Measurements from ENCODE around the gene RAB6A. TPM values are rescaled to one million over a fixed set of nuclear protein-coding genes. Genes with fewer than 3 reads are reported as not detected.

Gene RAB6A
- total RNA-seq, 1 donor from 2014 or later, result 168 TPM

DNA sequence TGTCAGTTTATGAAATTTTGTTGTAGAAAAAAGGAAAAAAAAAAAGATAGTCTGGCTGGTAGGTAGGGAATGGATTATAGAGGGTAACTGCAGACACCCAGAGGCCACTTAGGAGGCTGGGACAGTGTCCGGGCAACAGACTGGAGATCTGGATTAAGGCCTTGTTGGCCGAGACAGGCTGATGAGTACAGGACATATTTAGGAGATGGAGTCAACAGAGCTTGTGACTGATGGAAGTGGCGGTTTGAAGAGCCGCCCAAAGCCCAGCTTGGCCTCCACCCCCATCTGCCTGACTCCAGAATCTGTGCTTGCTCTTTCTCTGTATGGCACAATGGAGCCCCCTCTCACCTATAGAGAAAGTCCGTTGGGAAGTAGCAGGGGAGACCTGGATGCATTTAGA is 106.9 kb downstream of the RAB6A start:
- no peak for DNase-seq (ENCODE audit: low spot score)

DNA sequence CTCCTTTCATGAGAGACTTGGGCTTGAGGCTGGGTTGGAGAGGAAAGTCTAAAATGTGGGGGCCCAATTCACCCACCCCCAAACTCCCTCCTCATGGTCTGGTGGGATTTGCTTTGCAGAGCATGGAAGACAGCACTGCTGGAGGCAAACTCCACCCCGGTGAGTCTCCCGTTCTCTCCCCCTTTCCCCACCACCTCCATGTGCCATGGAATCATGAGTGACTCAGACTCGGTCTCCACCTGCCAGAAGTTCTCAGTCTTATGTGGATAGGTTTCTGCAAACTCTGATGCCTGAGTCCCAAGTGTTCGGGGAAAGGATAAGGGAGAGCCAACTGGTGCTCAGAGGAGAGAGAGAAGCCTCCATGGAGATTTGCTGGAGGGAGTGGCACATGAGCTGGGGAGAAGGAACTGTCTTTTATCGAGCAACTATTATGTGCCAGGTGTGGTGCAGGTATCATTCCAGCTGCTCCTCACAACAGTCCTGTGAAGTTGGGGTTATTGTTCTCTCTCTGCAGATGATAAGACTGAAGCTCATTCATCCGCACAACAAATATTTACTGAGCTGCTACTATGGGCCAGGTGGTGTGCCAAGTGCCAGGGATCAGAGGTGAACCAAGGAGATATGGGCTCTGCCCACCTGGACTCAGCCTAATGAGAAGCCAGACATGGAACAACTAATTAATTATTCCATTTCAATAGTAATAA is 107.9 kb downstream of the RAB6A start:
- no peak for DNase-seq (ENCODE audit: low spot score)

DNA sequence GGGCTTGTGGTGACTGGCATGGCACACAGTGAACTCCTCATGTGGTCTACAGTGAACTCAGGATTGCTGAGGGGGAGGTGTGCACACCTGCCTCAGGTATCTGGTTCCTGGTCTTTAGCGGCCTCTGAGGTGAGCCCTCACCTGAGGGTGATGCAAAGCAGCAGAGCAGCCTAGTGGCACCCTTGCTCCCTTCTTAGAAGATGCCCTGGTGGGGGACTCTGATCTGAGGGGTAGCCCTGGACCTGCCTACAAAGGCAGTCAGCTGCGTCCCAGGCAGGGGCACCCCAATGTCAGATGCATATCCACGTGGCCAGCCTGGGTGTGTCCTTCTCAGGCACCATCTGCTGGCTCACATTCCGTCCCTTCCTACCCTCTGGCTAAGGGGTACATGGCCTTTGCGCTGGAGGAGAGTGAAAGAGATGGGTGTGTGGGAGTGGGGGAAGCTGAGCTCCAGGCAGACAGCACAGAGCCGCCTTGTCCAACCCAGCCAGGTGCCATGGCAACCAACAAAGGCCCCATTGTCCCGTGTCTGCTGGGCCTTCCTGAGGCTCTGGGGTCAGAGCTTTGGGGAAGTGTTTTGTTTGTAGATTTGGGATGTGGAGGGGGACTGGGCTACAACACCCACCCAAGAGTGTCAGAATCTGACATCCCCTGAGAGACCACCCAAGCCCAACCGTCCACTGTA is 108.7 kb downstream of the RAB6A start:
- DNase-seq (ENCODE audit: low spot score), result peak; percentile 18

DNA sequence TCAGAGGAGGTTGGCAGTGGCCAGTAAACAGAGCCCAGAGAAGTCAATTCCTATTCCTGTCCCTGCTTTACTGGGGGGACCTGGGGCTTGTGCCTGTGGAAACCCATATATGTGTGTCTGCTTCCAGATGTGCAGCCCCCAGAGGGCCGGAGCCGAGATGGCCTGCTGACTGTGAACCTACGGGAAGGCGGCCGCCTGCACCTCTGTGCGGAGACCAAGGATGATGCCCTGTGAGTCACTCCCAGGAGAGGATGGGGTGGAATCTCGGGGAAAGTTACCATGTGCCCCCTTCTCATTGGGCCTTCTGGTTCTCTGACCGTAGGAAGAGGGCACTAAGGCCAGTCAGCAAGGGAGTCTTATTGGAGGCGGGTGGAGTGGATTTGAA is 109.2 kb downstream of the RAB6A start:
- DNase-seq (ENCODE audit: low spot score), result no peak

DNA sequence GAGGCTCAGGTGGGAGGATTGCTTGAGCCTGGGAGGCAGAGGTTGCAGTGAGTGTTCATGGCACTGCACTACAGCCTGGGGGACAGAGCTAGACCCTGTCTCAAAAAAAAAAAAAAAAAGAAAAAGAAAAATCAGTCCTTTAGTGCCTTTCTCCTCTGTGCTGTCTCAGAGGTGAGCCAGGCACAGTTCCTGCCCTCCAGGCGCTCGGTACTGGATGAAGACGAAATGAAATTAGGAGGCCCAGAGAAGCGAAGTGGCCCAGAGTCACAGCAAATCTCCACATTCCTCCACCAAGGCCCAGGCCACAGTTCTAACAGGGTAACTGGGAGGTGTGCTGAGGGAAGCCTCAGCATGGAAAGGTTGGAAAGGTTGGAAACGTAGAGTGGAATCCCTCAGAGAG is 109.6 kb downstream of the RAB6A start:
- no peak for DNase-seq (ENCODE audit: low spot score)

DNA sequence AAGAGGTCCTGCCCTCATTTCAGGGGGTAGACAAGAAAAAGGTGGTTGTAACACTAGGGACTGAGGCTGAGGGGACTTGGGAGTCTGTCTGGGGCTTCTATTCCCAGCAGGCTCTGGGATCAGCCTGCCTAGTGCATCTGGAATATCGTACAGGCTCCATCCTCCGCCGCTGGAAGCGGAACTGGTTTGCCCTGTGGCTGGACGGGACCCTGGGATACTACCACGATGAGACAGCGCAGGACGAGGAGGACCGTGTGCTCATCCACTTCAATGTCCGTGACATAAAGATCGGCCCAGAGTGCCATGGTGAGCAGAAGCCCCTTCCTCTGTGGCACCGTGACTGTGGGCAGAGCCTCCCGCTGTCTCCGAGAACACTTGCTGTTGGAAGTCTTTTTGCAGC is 110.5 kb downstream of the RAB6A start:
- DNase-seq (ENCODE audit: low spot score), result no peak

DNA sequence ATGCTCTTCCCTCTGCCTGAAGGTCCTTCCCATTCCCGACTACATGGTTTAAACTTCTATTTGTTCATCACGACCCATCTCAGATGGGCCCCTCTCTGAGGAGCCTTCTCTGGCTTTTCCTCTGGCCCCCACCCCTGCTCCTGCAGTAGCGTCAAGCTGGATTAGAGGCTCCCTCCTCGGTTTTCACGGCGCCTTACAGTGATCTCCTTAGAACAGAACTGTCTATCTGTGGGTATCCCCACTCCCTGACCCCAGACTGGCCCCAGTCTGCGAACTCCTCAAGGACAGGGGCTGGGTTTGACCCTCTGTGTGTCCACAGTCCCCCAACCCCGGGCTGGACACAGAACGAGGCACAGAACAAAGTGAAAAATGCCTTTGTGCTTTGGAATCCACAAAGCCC is 111.7 kb downstream of the RAB6A start:
- no peak for DNase-seq (ENCODE audit: low spot score)

DNA sequence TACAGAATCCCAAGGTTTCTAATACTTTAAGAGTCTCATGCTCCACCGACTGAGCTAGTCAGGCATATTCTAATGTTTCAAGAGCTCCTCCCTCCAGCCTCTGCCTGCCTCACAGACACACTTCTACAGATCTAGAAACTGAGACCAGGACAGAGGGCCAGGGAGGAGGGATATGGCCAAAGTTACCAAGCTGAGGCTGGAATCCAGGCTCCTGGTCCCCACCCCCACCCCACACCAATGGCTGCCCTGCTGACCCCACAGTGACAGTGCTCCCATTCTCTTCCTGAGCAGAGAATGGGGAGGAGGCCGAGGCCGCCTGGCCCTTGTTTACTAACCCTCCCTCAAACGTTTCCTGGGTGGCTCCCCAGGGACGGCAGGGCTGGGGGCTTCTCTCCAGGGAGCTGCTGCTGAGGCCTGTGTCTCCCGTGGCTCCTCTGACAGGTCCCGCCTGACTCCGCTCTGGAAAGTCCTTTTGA is 112.3 kb downstream of the RAB6A start:
- DNase-seq (ENCODE audit: low spot score), result no peak

DNA sequence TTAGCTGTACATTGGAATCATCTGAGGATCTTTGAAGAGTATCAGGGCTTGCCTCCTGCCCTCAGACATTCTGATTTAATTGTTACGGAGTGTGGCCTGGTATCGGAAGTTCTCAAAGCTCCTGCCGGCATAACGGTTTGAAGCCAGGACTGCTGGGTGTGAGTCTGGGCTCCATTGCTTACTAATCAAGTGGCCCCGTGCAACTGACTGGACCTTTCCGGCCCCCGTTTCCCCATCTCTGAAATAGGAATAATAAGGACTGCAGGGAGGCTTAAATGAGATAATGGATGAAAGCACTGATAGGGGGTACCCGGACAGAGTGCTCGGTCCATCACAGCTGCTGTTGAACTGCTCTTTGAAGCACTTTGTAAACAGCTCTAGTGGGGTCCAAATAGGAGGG is 112.8 kb downstream of the RAB6A start:
- no peak for DNase-seq (ENCODE audit: low spot score)

DNA sequence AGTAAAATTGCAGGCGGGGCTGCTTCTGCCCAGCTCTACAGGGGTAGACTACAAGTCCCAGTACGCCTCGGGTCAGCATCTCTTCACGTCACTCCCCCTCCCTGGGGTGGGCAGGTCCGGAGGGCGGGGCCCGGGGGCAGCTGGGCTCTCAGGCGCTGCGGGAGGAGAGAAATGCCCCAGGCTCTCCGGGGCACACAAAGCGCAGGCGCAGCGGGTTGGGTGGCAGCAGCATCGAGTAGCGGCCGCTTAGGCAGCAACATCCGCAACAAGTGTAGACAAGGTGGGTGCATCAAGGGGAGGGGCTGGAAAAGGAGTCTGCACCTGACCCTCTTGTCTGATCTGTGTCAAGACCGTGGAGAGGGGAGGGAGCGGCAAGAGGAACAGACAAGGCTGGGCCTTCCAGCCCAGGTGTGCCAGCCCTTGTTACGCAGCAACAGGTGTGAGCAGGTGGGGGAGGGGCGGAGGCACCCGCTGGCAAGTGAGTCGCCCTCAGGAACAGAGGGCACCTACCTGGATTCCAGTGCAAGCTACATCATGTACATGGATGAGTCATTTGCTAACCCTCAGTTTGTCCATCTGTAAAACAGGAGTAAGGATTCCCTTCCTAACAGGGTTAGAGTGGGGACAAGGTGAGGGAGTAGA is 113.3 kb downstream of the RAB6A start:
- peak; percentile 93 for DNase-seq (ENCODE audit: low spot score)

DNA sequence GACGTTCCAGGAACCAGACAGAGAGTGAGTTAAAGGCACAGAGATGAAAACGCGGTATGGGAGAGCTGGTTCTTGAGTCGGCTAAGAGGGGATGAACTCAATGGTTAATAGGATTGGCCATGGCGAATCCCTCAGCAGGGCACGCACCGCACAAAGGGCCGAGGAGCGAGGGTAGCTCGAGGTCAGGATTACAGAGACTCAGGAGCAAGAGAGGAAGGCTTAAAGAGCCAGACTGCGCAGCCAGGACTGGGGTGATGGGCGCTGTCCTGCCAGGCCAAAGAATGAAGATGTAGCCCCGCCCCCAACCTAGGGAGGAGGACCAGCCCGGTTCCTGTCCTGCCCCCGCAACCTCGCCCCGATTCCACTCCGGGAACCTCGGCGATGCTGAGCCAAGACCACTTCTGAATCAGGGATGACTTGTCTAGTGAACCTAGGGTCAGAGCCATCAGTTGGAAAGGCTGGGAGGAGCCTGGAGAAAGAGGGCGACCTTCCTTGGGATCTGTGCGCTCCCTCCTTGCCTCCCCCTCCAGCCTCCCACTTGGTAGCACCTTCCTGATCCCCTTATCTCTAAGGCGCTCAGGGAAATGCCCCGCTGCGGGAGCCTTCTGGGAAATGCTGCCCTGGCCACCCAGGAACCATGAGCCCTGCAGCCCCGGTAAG is 114.8 kb downstream of the RAB6A start, which contains the start of gene PLEKHB1:
PLEKHB1 (plus strand) TSS at position 610 of the 660 bp plus-strand sequence; CDS start at position 638, 28 bp downstream.
- DNase-seq (ENCODE audit: low spot score), result no peak

DNA sequence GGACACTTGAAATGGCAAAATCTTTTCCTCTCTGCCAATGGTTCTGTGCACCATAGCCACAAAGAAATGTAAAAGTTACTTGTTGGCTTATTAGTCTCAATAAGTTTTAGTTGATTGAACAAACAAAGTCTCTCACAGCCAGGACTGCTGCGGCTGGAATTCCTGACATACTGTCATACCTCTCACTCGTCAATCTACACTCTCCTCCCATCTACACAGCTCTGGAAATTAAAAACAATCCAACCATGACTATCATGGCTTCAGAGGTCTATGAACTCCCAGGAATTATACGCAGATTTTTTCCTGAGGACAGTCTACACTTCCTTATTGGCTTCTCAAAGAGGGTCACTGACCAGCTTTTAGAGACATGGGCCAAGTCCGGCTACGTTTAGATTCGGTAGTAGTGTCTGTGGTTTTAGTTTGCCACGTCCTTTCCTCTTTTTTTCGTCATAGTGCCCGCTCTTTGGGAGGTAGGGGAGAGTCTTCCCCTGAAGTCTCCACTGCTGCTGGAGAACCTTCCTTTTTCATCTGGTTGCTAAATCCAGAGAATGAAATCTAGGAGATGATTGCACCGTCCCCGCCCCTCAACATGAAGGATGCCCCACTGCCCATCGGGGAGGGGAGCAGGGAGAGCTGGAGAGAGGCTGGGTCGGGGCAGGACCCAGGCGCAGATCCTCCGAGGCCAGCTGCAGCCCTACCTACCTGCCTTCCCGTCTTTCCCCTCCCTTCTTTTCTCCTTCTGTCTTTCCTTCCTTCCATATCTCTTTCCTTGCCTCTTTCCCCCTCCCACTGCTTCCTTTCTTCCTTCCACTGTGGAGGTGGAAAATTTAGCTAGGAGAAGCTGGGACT is 115.5 kb downstream of the RAB6A start:
- no peak for DNase-seq (ENCODE audit: low spot score)

DNA sequence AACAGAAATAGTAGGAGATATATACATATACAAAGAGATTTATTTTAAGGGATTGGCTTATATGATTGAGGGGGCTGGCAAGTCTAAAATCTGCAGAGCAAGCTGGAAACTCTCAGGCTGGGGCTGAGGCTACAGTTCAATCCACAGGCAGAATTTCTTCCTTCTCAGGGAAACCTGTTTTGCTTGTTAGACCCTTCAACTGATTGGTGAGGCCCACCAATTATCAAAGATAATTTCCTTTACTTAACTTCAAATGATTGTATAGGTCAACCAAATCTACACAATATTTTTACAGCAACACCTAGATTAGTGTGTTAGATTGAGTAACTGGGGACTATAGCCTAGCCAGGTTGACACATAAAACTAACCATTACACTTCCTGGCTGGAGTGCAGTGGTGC is 119.2 kb downstream of the RAB6A start:
- DNase-seq (ENCODE audit: low spot score), result no peak

DNA sequence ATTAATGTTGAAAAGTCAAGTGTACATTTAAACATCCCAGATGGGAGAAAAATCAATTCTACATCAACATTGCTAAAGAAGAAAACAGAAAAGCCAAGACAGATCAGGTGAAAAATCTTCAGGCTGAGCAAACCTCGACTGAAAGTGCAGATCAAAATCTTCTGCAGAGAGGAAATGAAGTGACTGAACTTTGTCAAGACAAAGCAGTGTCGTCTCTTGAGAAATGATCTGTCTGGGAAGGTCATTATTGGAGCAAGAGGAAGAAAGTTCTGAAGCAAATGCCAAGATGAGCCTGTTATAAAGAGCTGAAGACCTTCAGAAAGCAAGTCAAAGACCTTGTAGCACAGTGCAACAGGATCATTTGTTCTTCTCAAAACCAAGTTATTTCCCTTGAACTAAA is 120.3 kb downstream of the RAB6A start:
- no peak for DNase-seq (ENCODE audit: low spot score)

DNA sequence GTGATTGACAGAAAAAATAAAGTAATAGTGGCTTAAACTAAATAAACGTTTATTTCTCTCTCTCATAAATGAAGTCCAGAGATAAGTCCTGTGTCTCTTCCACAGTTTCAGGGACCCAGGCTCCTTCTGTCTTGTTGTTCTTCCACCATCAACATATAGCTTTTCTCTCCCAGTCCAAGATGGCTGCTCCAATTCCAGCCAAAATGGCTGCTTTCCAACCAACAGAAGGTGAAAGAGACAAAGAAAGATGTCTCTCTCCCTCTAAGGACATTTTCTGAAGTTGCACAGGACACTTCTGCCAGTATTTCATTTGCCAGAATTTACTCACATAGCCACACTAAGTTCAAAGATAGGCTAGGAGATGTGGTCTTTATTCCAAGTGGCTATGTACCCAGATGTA is 123.9 kb downstream of the RAB6A start:
- DNase-seq (ENCODE audit: low spot score), result no peak

DNA sequence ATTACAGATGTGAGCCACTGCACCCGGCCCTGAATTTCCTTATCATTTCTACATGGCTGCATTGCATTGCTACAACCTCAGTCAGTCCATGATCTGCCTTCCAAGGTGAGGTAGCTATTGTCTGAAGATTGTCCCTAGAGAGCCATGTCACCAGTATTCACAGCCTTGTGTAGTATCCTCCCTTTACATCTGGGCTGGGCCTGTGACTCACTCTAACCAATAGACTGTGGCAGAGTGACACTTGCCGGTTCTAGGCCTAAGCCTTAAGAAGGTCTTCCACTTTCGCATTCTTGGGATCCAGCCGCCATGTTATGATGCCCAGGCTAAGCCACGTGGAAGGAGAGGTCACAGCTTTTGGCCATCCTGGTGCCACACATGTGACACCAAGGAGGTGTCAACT is 124.6 kb downstream of the RAB6A start:
- no peak for DNase-seq (ENCODE audit: low spot score)

DNA sequence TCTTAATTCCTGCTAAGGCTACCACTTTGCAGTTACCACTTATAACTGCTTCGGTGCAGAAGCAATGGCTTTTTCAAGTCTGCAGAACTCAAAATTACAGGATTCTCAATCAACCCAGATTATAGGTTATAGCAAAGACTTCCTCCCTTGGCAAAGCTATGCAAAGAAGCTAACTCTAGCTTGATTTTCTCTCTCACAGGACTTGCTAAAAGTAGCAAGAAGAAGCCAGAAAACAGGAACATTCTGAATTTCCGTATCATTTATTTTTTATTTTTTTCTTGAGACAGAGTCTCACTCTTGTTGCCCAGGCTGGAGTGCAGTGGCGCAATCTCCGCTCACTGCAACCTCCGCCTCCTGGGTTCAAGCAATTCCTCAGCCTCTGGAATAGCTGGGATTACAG is 125.2 kb downstream of the RAB6A start:
- DNase-seq (ENCODE audit: low spot score), result no peak

DNA sequence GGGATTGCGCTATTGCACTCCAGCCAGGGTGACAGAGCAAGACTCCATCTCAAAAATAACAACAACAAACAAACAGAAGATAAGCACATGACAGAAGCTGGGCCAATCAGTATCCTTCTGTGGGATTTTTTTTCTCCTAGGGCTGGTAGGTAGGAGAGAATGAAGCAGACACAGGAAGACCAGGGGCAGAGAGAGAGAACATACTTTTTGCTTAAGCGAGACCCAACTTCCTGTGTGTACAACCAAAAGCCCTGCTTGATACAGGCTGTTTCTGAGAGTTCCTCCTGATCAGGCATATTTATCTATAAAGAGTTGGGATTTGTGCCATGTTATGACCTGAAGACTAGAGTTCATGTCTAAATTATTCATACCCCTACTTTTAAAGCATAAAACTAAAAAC is 126.9 kb downstream of the RAB6A start:
- DNase-seq (ENCODE audit: low spot score), result no peak

DNA sequence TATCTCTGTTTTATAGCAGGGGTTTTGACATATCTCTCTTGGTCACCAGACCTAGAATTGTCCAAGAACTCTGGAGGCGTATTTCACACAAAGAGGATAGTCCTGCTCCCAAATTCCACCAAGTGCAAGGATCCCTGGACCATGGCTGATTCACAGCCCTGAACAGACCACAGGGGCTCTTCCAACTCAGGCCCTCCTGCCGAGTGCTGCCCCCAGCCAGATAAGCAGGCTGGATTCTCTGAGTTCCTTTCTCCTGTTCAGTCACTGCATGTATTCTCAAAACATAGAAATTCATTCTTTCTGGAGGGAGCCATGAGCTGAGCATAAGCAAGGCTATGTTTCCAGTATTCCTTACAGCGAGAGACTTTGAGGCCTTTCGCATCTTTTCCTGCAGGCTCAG is 127.9 kb downstream of the RAB6A start:
- no peak for DNase-seq (ENCODE audit: low spot score)

DNA sequence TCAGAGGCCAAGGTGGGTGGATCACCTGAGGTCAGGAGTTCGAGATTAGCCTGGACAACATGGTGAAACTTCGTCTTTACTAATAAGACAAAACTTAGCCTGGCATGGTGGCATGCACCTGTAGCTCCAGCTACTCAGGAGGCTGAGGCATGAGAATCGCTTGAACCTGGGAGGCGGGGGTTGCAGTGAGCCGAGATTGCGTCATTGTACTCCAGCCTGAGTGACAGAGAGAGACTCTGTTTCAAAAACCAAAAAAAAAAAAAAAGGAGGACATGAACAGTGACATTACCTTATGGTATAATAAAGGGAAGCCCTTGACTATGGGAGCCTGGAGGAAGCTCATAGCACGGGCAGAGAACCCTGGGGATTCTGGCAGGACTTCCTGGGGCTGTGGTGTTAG is 131.0 kb downstream of the RAB6A start:
- DNase-seq (ENCODE audit: low spot score), result no peak

DNA sequence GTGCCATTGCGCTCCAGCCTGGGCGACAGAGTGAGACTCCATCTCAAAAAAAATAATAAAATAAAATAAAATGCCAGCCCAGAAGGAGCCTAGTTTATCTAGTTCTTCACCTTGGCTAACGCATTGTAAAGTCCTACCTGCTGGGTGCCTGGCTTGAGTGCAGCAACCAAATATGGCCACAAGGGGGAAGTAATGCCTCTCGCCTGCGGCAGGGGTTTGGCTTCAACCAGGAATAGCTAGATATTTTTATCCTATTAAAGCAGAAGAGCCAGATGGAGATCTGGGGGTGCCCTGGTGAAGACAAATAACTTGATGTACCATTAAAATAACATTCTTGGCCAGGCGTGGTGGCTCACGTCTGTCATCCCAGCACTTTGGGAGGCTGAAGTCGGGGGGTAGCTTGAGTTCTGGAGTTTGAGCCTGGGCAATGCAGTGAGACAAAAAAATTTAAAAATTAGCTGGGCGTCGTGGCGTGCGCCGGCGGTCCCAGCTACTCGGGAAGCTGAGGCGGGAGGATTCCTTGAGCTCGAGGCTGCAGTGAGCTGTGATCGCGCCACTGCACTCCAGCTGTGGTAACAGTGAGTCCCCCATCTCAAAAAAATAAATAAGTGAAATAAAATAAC is 135.1 kb downstream of the RAB6A start:
- peak; percentile 81 for DNase-seq (ENCODE audit: low spot score)
